Heart left ventricle (tissue), 16 donors: ENCODE results near the gene EXOSC10. TPM values are rescaled to one million over a fixed set of nuclear protein-coding genes. Genes with fewer than 3 reads are reported as not detected.

ENCODE experiments used
- ATAC-seq, 4 donors: fragments of 200-7000 bp; cut with Tn5 transposase; one replicate each; pipeline ENCODE4 v1.9.1; 2020 to 2022; ENCODE audit warnings: moderate library complexity in 4 of 4, mild to moderate bottlenecking in 3 of 4, moderate number of reproducible peaks in 1 of 4
- DNase-seq, 5 donors: peaks; one replicate each; pipeline ENCODE4 v3.0.0-alpha.2; 2020
- H3K27ac ChIP-seq, 12 donors: fragments of 200-600 bp; sonication (generic) in 4 of 12; one replicate each; pipeline versions ENCODE4 v1.5.0 to v1.8.0; 2016 to 2022; ENCODE audit warnings: mild to moderate bottlenecking in 2 of 12
- H3K27me3 ChIP-seq, 9 donors: fragments of 200-600 bp; sonication (generic) in 2 of 9; one replicate each; pipeline versions ENCODE4 v1.5.1 to v1.8.0; 2016 to 2022; ENCODE audit warnings: mild to moderate bottlenecking in 3 of 9
- H3K36me3 ChIP-seq, 9 donors: fragments of 200-600 bp; sonication (generic) in 2 of 9; one replicate each; pipeline versions ENCODE4 v1.5.0 to v1.8.0; 2018 to 2022; ENCODE audit warnings: mild to moderate bottlenecking in 2 of 9
- H3K4me1 ChIP-seq, 12 donors: fragments of 200-600 bp; sonication (generic) in 4 of 12; one replicate each; pipeline versions ENCODE4 v1.5.0 to v1.8.0; 2016 to 2022; ENCODE audit warnings: mild to moderate bottlenecking in 3 of 12
- H3K4me3 ChIP-seq, 12 donors: fragments of 200-600 bp; sonication (generic) in 4 of 12; one replicate each; pipeline versions ENCODE4 v1.5.0 to v1.8.0; 2017 to 2022; ENCODE audit warnings: mild to moderate bottlenecking in 9 of 12, moderate library complexity in 4 of 12
- H3K9me3 ChIP-seq, 12 donors: fragments of 200-600 bp; sonication (generic) in 4 of 12; one replicate each; pipeline versions ENCODE4 v1.5.0 to v1.8.0; 2016 to 2022; ENCODE audit warnings: mild to moderate bottlenecking in 1 of 12
- POLR2A ChIP-seq, 2 donors: fragments of 450-650 bp; IDR thresholded peaks; one replicate each; pipeline ENCODE4 v1.6.1; 2017; ENCODE audit warnings: antibody characterized with exemption in 2 of 2, mild to moderate bottlenecking in 2 of 2, moderate library complexity in 2 of 2
- WGBS, 4 donors: extraction: QIAGEN DNeasy Blood & Tissue Kit in 2 of 4; methylation state at CpG; one replicate each; pipeline versions ENCODE4 v1.1.5 to v1.1.7; 2013 to 2018; 5-methylcytosine and 5-hydroxymethylcytosine counted together
- intact Hi-C, 10 donors: fragments of 100-400 bp; cut with DNase I; formaldehyde crosslinking; loops; one replicate each; pipeline versions ENCODE4 v1.11.1 to v1.14.2; 2022
- polyA plus RNA-seq, 2 donors: library from polyadenylated mRNA; stranded (reverse); fragments of 200-250 nt; gene quantifications; one replicate each; pipeline ENCODE4 v1.2.3, GENCODE V29; 2013
- total RNA-seq, 9 donors: library from RNA; depleted of rRNA in 2 of 9; stranded (reverse); fragments of >200 nt in 2 of 9; fragmentation: NEBNext Ultra II Directional in 3 of 9; extraction: Animal tissue kit (Norgen Biotek cat#: 25700) in 3 of 9; gene quantifications; one replicate each; pipeline versions ENCODE4 v1.1.0 to v1.2.4, GENCODE V29; 2016 to 2023
- TF ChIP-seq, protein P1 (sequence below), 12 donors: fragments of 200-600 bp; sonication (generic) in 4 of 12; IDR thresholded peaks; one replicate each; pipeline versions ENCODE4 v1.5.0 to v1.8.0; 2018 to 2022; ENCODE audit warnings: antibody characterized with exemption in 12 of 12, mild to moderate bottlenecking in 5 of 12
- donor health status: ischemic (EF 13 %, LVEDD 7.1; RV severe dilation, severe dysfunction).
- donor health status: healthy with polysubstance abuse.
- donor health status: DM: no; HTN: yes; CAD: no.
- donor health status: DM: no; HTN: no; CAD: no.
- donor health status: ischemic (EF 25% LVEDD 6.9; RV normal size, moderate dysfunction).
- donor health status: ischemic (EF 25% LVEDD 5.7; RV mildly dilated, moderate dysfunction).
- donor health status: healthy.
- donor health status: DM: yes; HTN: yes; CAD: no.
- donor health status: ischemic (EF 35%, LVEDD 5.7; RV mildly dilated, moderate dysfunction).
- donor health status: nonischemic (EF 11% LVEDD 7.7; RV severe dilation, severe dysfunction).
- donor health status: DM: yes; HTN: yes; CAD: no.
- donor health status: PGD.
- donor health status: ischemic (EF 29% LVEDD 5.4; RV normal size, mild dysfunction).
- donor health status: nonischemic (EF 23%, LVEDD 6.1; RV moderate dilation, normal function).

Gene EXOSC10
- total and polyA plus RNA-seq, 11 donors, result 16.4 to 34.8 (median 22.5) TPM

DNA sequence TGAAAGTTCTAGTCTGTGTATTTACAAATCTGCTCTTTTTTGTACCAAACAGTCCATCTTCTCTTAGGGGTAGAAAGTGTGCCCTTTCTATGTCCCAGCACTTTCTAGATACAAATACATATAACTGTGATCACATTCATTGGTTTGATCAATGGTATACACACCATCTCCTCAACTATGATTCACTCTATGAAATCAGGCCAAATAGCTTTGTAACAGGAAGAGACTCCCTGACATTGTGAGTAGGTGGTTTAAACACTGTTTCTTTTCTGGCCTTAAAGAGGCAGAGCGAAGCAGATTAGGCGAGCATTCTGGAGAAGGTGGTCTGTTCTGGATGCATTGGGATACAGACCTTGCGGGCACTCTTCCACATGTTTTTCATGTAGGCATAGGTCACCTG is 39.3 kb upstream of the EXOSC10 start:
- peak overlapping the region in 2 of 12 donors; percentile 21 to 31 for H3K27ac ChIP-seq
- no peak for DNase-seq
- H3K9me3 ChIP-seq, result no peaks in the 10 kb centered on the region
- intact Hi-C loops, result no loop called here
- H3K4me1 ChIP-seq, result peaks cover 0 to 32% (median 10%) of the 10 kb centered on the region in 12 donors
- H3K4me3 ChIP-seq, result no peak overlapping the region
- peaks cover 3 to 98% (median 58%) of the 10 kb centered on the region in 9 donors for H3K36me3 ChIP-seq
- TF ChIP-seq, protein P1, sequence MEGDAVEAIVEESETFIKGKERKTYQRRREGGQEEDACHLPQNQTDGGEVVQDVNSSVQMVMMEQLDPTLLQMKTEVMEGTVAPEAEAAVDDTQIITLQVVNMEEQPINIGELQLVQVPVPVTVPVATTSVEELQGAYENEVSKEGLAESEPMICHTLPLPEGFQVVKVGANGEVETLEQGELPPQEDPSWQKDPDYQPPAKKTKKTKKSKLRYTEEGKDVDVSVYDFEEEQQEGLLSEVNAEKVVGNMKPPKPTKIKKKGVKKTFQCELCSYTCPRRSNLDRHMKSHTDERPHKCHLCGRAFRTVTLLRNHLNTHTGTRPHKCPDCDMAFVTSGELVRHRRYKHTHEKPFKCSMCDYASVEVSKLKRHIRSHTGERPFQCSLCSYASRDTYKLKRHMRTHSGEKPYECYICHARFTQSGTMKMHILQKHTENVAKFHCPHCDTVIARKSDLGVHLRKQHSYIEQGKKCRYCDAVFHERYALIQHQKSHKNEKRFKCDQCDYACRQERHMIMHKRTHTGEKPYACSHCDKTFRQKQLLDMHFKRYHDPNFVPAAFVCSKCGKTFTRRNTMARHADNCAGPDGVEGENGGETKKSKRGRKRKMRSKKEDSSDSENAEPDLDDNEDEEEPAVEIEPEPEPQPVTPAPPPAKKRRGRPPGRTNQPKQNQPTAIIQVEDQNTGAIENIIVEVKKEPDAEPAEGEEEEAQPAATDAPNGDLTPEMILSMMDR (IDR thresholded peaks at IDR 0.05), result no peak
- TF ChIP-seq POLR2A (IDR thresholded peaks at IDR 0.05), result no peak
- no peak for ATAC-seq
- H3K27me3 ChIP-seq, result no peaks in the 10 kb centered on the region
- 78 to 88% (median 87%) methylated on average over 3 of the region's 3 CpGs for WGBS, 4 donors

DNA sequence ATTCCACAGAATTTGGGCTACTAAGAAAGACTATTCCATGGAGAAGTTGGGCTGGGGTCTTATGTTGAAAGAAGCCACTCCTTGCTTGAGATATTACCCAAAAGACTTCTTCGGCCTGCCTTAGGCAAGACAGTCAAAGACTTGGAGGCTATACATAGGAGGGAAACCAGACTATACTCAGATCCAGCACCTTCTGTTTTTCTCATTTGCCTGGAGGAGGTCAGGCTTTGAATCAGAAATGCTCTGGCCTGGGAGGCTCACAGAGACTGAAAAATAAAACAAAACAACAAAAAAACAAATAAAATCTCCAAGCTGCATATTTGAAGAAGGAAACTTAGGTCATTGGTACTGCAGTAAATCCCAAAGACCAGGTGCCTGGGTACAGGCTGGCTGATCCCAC is 38.4 kb upstream of the EXOSC10 start:
- no peak for DNase-seq
- H3K4me1 ChIP-seq, result peaks cover 0 to 31% (median 5%) of the 10 kb centered on the region in 12 donors
- TF ChIP-seq, protein P1 (IDR thresholded peaks at IDR 0.05), result no peak
- TF ChIP-seq POLR2A (IDR thresholded peaks at IDR 0.05), result no peak
- no peak overlapping the region for H3K4me3 ChIP-seq
- 81 to 86% (median 84%) methylated on average over 1 of the region's 1 CpG for WGBS, 4 donors
- intact Hi-C loops, result no loop called here
- H3K36me3 ChIP-seq, result peaks cover 3 to 98% (median 64%) of the 10 kb centered on the region in 9 donors
- H3K27ac ChIP-seq, result peak overlapping the region in 5 of 12 donors; percentile 6 to 31 (median 20)
- no peaks in the 10 kb centered on the region for H3K9me3 ChIP-seq
- no peaks in the 10 kb centered on the region for H3K27me3 ChIP-seq
- ATAC-seq, result no peak

DNA sequence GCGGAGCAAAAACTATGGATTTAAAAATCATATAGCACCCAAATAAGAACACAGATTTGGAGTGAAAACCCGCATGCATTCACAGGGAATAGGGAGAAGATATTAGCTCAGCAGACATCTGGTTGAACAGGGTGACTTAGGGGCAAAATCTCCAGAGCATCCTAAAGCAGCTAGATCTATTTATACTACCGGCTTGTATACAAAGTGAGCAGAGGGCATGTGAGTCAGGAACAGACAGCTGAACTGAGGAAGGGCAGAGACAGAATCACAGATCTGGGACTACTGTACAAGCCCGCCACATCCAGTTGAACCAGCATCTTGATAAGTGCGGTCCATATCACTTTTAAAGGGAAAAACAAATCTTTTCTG is 35.2 kb upstream of the EXOSC10 start:
- WGBS, 4 donors, result 65 to 77% (median 67%) methylated on average over 5 of the region's 5 CpGs
- Histone ChIP-seq H3K27me3 (no peaks in the 10 kb centered on the region), H3K27ac (peak overlapping the region in 4 of 12 donors; percentile 11 to 73 (median 39)), H3K36me3 (peaks cover 3 to 99% (median 81%) of the 10 kb centered on the region in 9 donors), H3K4me1 (peaks cover 0 to 43% (median 5%) of the 10 kb centered on the region in 12 donors), H3K9me3 (no peaks in the 10 kb centered on the region), H3K4me3 (no peak overlapping the region)
- intact Hi-C loops, result no loop called here
- peak; percentile 20 to 66 (median 58) for ATAC-seq
- TF ChIP-seq, protein P1 (IDR thresholded peaks at IDR 0.05), result no peak
- TF ChIP-seq POLR2A (IDR thresholded peaks at IDR 0.05), result no peak
- no peak for DNase-seq

DNA sequence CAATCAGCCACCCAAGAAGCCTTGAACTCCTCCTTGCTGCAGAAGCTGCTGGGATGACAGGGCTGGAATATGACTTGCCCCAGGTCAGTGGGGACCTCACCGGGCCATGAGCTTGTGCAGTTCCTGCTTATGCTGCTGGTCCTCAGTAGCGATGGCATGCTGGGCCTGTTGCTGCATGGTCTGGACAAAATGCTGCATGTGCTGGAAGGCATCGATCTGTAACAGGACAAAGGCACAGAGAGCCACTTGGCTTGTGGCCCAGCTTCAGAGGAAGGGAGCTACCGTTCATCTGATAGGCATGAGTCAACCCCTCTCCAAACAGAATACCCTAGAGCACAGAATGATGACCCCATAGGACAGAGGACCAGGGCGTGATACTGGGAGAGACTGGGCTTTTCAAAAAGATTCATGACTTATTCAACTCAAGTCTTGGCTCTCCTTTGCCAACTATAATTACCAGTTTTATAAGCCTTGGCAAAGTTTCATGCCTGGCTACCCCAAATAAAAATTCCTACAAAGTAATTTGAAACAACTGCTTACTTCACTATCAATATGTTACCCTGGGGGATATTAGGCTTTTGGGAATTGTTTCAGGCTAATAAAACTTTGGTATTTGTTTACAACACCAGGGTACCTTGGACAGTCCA is 34.7 kb upstream of the EXOSC10 start:
- peak in 1 of 5 donors; percentile 31 for DNase-seq
- Histone ChIP-seq H3K36me3 (peaks cover 3 to 100% (median 81%) of the 10 kb centered on the region in 9 donors), H3K4me1 (peaks cover 0 to 43% (median 5%) of the 10 kb centered on the region in 12 donors), H3K27ac (peak overlapping the region in 4 of 12 donors; percentile 11 to 73 (median 39)), H3K4me3 (no peak overlapping the region), H3K9me3 (no peaks in the 10 kb centered on the region), H3K27me3 (no peaks in the 10 kb centered on the region)
- ATAC-seq, result peak in 1 of 4 donors; percentile 52
- intact Hi-C loops, result no loop called here
- TF ChIP-seq, protein P1 (IDR thresholded peaks at IDR 0.05), result no peak
- TF ChIP-seq POLR2A (IDR thresholded peaks at IDR 0.05), result no peak
- WGBS, 4 donors, result 41 to 54% (median 50%) methylated on average over 3 to 5 of the region's 5 CpGs
